GM12873 (cell line): ENCODE results near the gene COA7.

Experiments used
- TF ChIP-seq, protein P1 (sequence below): IDR thresholded peaks from 2 replicates; pipeline ENCODE4 v1.5.1; 2012; ENCODE audit warnings: low read depth, mild to moderate bottlenecking, moderate library complexity, low read length, control low read depth; ENCODE audit not compliant: insufficient read depth; ENCODE audit errors: missing control alignments

COA7 gene

DNA sequence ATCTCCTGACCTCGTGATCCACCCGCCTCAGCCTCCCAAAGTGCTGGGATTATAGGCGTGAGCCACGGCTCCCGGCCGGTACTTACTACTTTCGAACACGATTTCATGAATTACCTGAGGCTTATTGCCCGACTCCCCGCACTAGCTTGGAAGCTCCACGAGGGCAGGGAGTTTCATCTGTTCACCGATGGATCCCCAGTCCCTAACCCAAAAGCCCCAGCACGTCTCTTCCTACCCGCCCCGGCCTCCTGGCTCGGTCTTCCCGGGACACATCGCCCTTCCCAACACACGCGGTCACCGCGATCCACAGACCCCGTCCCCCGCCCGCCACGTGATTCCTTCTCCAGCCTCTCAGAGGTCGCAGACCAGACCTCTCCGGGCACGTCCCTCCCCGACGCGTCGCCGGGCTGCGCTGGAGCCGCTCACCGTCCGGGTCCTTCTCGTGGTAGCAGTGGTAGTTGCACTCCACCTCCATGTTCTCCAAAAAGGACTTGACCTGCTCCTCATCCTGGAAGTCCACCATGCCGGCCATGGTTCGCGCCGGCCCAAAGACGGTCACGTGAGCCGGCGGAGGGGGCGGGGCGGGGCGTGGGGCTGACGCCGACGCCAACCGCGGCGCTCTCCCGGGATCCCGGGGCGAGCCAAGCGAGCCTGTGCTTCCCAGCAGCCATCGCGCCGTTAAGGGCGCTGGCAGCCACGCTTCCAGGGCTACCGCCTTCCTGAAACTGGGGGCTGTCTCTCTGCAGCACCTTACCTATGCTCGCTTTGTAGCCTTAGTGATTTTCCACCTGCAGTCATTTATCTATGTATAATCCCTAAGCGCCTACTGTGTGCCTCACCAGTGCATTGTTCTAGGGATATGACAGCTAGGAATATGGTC lies at the start of gene COA7:
COA7 (minus strand) TSS at position 553 of the 880 bp plus-strand sequence; CDS start at position 532, 21 bp downstream.
- TF ChIP-seq, protein P1, sequence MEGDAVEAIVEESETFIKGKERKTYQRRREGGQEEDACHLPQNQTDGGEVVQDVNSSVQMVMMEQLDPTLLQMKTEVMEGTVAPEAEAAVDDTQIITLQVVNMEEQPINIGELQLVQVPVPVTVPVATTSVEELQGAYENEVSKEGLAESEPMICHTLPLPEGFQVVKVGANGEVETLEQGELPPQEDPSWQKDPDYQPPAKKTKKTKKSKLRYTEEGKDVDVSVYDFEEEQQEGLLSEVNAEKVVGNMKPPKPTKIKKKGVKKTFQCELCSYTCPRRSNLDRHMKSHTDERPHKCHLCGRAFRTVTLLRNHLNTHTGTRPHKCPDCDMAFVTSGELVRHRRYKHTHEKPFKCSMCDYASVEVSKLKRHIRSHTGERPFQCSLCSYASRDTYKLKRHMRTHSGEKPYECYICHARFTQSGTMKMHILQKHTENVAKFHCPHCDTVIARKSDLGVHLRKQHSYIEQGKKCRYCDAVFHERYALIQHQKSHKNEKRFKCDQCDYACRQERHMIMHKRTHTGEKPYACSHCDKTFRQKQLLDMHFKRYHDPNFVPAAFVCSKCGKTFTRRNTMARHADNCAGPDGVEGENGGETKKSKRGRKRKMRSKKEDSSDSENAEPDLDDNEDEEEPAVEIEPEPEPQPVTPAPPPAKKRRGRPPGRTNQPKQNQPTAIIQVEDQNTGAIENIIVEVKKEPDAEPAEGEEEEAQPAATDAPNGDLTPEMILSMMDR, result no peak

- TF ChIP-seq, protein P1, result no peak
Observed at GRCh38 chr1:52747450-52747849, 49.3 kb upstream of the COA7 start.

DNA sequence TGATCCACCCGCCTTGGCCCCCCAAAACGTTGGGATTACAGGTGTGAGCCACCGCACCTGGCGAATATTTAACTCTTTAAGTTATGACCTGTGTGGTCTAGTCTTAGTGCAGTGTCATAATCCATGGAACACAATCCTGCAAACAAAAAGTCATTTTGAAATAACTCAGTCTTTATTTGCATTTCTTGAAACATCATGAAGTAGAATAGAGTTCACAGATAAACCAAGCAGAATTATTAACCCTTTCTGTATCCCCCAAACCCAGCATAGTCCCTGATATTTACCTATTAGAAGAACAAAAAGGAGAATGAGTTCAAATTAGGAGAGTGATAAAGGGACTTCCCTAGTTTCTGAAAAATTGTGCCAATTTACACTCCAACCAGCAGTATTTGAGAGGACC lies 48.0 kb upstream of the COA7 start:
- TF ChIP-seq, protein P1, result no peak

GRCh38 chr1:52741259-52741658 lies 43.1 kb upstream of the COA7 start:
- TF ChIP-seq, protein P1, result no peak

DNA sequence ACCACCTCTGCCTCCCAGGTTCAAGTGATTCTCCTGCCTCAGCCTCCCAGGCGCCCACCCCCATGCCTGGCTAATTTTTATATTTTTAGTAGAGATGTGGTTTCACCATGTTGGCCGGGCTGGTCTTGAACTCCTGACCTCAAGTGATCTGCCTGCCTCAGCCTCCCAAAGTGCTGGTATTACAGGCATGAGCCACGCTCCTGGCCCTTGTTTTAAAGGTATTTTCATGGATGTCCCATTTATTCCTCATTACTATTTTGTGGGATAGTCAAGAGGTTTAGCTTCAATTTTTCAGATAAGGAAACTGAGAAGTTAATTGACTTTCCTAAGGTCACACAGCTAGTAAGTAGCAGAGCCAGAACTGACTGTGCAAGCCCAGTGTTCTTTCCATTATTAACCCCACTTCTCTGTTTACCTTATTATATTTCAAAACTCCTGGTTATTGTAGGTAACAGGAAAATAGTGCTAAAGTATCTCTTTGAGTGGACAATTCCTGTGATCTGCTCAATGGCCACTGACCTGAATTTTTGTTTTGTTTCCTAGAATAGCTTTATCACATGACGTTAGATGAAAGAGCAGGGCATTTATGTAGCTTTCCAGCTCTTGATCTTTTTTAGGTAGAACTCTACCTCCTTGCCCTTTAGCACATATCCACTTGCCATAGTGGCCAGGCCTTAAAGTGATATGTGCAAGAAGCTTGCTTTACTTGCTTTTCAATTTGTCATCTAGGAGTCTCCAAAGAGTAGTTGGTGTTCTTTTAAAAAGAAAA lies 41.7 kb upstream of the COA7 start:
- TF ChIP-seq, protein P1, result no peak

DNA sequence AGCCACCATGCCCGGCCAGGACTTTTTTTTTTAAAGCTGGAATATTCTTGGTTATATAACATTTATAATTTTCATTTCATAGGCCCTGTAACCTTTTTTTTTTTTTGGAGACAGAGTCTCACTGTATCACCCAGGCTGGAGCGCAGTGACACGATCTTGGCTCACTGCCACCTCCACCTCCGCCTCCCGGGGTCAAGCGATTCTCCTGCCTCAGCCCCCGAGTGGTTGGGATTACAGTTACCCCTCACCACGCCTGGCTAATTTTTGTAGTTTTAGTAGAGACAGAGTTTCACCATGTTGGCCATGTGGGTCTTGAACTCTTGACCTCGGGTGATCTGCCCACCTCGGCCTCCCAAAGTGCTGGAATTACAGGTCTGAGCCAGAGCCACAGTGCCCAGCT lies 40.7 kb upstream of the COA7 start:
- TF ChIP-seq, protein P1, result no peak

DNA sequence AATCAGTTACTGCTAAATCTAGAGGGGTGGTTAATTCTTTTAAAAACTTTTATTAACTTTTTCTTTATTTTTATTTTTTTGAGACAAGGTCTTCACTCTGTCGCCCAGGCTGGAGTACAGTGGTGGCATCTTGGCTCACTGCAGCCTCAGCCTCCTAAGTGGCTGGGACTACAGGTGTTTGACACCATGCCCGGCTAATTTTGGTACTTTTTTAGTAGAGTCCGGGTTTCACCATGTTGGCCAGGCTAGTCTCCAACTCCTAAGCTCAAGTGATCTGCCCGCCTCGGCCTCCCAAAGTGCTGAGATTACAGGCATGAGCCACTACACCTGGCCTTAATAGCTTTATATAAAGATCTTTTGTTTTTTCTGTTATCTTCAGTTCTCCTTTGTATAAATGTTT lies 40.0 kb upstream of the COA7 start:
- TF ChIP-seq, protein P1, result no peak
